Neural progenitor cell (in vitro differentiated cells): ENCODE results near the gene TMC4. TPM values are rescaled to one million over a fixed set of nuclear protein-coding genes. Genes with fewer than 3 reads are reported as not detected.

ENCODE experiments used
- DNase-seq: peaks from one replicate; pipeline ENCODE4 v3.0.0-alpha.2; 2016; ENCODE audit warnings: low spot score
- H2AFZ ChIP-seq: fragments of 200-600 bp; sonication (generic); replicated peaks from 2 replicates; pipeline ENCODE4 v1.6.1; 2016; ENCODE audit warnings: antibody characterized with exemption
- H3F3A ChIP-seq: fragments of 200-600 bp; sonication (generic); 2 replicates; pipeline ENCODE4 v1.6.1; 2016; ENCODE audit warnings: antibody characterized with exemption, low read depth
- H3K27ac ChIP-seq: fragments of 200-600 bp; sonication (generic); 2 replicates; pipeline ENCODE4 v1.5.1; 2016; ENCODE audit warnings: mild to moderate bottlenecking
- H3K27me3 ChIP-seq: fragments of 200-600 bp; sonication (generic); 2 replicates; pipeline ENCODE4 v1.6.1; 2016; ENCODE audit warnings: mild to moderate bottlenecking, moderate library complexity
- H3K36me3 ChIP-seq: fragments of 200-600 bp; sonication (generic); 2 replicates; pipeline ENCODE4 v1.5.1; 2016
- H3K4me1 ChIP-seq: fragments of 200-600 bp; sonication (generic); 2 replicates; pipeline ENCODE4 v1.6.1; 2016; ENCODE audit warnings: mixed run types
- H3K4me2 ChIP-seq: fragments of 200-600 bp; sonication (generic); 2 replicates; pipeline ENCODE4 v1.6.1; 2016
- H3K4me3 ChIP-seq: fragments of 200-600 bp; sonication (generic); 2 replicates; pipeline ENCODE4 v1.5.1; 2016
- H3K79me2 ChIP-seq: fragments of 200-600 bp; sonication (generic); 2 replicates; pipeline ENCODE4 v1.6.1; 2016; ENCODE audit warnings: low read depth
- H3K9ac ChIP-seq: fragments of 200-600 bp; sonication (generic); 2 replicates; pipeline ENCODE4 v1.6.1; 2016
- H3K9me3 ChIP-seq: fragments of 200-600 bp; sonication (generic); 2 replicates; pipeline ENCODE4 v1.5.1; 2016; ENCODE audit warnings: low read depth
- H4K20me1 ChIP-seq: fragments of 200-600 bp; sonication (generic); 2 replicates; pipeline ENCODE4 v1.6.1; 2016; ENCODE audit warnings: low read depth
- H3K27ac Mint-ChIP-seq: 3 replicates; pipeline ENCODE4 v1.8.0; 2021; ENCODE audit warnings: mixed read lengths
- H3K27me3 Mint-ChIP-seq: 2 replicates; pipeline ENCODE4 v1.8.0; 2022; ENCODE audit warnings: low read depth, mild to moderate bottlenecking, inconsistent platforms, moderate library complexity, mixed read lengths; ENCODE audit not compliant: insufficient read depth
- H3K36me3 Mint-ChIP-seq: 3 replicates; pipeline ENCODE4 v1.8.0; 2021; ENCODE audit warnings: mixed read lengths
- H3K4me1 Mint-ChIP-seq: 3 replicates; pipeline ENCODE4 v1.8.0; 2021; ENCODE audit warnings: mixed read lengths
- H3K4me3 Mint-ChIP-seq: 3 replicates; pipeline ENCODE4 v1.8.0; 2021; ENCODE audit warnings: mild to moderate bottlenecking, moderate library complexity, mixed read lengths
- H3K9me3 Mint-ChIP-seq: 3 replicates; pipeline ENCODE4 v1.8.0; 2020; ENCODE audit warnings: mixed read lengths
- EZH2 ChIP-seq: fragments of 200-600 bp; sonication (generic); IDR thresholded peaks from 2 replicates; pipeline ENCODE4 v1.6.1; 2017; ENCODE audit warnings: antibody characterized with exemption, mild to moderate bottlenecking, moderate library complexity
- EZH2phosphoT487 ChIP-seq: fragments of 200-600 bp; sonication (generic); IDR thresholded peaks from 2 replicates; pipeline ENCODE4 v1.6.1; 2017; ENCODE audit warnings: antibody characterized with exemption
- total RNA-seq: library from RNA; depleted of rRNA; stranded (reverse); fragments of >200 nt; gene quantifications from 2 replicates; pipeline ENCODE4 v1.2.3, GENCODE V29; 2015; ENCODE audit warnings: low replicate concordance
- TF ChIP-seq, protein P1 (sequence below): fragments of 200-600 bp; sonication (generic); IDR thresholded peaks from 2 replicates; pipeline ENCODE4 v1.5.1; 2017; ENCODE audit warnings: antibody characterized with exemption, mild to moderate bottlenecking

The TMC4 gene
- total RNA-seq, 1 donor from 2014 or later: not detected

- H3K4me3 Mint-ChIP-seq: no peak overlapping the region
- peaks cover 11% of the 10 kb centered on the region for H3K27me3 Mint-ChIP-seq
- Histone ChIP-seq H3K9ac (no peak overlapping the region), H3K36me3 (no peaks in the 10 kb centered on the region), H2AFZ (no peak overlapping the region), H3K9me3 (no peaks in the 10 kb centered on the region), H3K4me3 (no peak overlapping the region), H3K4me2 (no peak overlapping the region), H3K79me2 (no peaks in the 10 kb centered on the region), H3K27me3 (peaks cover 25% of the 10 kb centered on the region), H3K4me1 (peaks cover 3% of the 10 kb centered on the region), H3F3A (peaks cover 13% of the 10 kb centered on the region), H4K20me1 (no peaks in the 10 kb centered on the region), H3K27ac (no peak overlapping the region)
- TF ChIP-seq EZH2: no peak
- TF ChIP-seq, protein P1, sequence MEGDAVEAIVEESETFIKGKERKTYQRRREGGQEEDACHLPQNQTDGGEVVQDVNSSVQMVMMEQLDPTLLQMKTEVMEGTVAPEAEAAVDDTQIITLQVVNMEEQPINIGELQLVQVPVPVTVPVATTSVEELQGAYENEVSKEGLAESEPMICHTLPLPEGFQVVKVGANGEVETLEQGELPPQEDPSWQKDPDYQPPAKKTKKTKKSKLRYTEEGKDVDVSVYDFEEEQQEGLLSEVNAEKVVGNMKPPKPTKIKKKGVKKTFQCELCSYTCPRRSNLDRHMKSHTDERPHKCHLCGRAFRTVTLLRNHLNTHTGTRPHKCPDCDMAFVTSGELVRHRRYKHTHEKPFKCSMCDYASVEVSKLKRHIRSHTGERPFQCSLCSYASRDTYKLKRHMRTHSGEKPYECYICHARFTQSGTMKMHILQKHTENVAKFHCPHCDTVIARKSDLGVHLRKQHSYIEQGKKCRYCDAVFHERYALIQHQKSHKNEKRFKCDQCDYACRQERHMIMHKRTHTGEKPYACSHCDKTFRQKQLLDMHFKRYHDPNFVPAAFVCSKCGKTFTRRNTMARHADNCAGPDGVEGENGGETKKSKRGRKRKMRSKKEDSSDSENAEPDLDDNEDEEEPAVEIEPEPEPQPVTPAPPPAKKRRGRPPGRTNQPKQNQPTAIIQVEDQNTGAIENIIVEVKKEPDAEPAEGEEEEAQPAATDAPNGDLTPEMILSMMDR: peak; percentile 73
- TF ChIP-seq EZH2phosphoT487: no peak
- H3K9me3 Mint-ChIP-seq: peaks cover 20% of the 10 kb centered on the region
- no peaks in the 10 kb centered on the region for H3K4me1 Mint-ChIP-seq
- no peak overlapping the region for H3K27ac Mint-ChIP-seq
- peaks cover 6% of the 10 kb centered on the region for H3K36me3 Mint-ChIP-seq
- DNase-seq: peak; percentile 91
These were observed 4.6 kb downstream of the TMC4 start for GRCh38 chr19:54168174-54168917.

DNA sequence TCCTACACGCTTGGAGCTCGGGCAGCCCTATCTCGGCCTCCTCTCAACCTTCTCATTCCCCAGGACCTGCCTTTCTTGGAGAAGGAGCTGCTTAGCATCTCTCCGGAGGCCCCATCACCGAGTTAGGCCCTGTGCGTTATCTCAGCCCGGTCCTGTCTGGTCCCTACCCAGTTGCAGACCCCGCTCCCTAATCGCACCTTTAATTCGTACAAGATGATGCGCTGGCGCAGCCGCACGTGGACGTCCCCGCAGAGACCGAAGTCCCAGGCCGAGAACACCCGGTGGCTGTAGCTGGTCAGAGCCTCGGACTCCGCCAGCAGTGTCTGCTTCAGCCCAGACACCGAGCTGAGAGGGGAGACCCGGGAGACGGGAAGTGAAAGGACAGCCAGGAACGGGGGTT lies 7.7 kb downstream of the TMC4 start:
- Histone ChIP-seq H3K27ac (no peak overlapping the region), H3K4me2 (no peak overlapping the region), H3K36me3 (no peaks in the 10 kb centered on the region), H3K4me1 (no peaks in the 10 kb centered on the region), H3K9ac (no peak overlapping the region), H3K79me2 (no peaks in the 10 kb centered on the region), H3K27me3 (peaks cover 39% of the 10 kb centered on the region), H2AFZ (no peak overlapping the region), H3F3A (peaks cover 12% of the 10 kb centered on the region), H3K4me3 (no peak overlapping the region), H4K20me1 (no peaks in the 10 kb centered on the region), H3K9me3 (no peaks in the 10 kb centered on the region)
- Mint-ChIP-seq H3K4me1 (peaks cover 13% of the 10 kb centered on the region), H3K9me3 (peaks cover 30% of the 10 kb centered on the region), H3K27me3 (peaks cover 17% of the 10 kb centered on the region), H3K36me3 (peaks cover 13% of the 10 kb centered on the region), H3K4me3 (no peak overlapping the region), H3K27ac (no peak overlapping the region)
- DNase-seq: no peak
- TF ChIP-seq EZH2phosphoT487 (no peak), EZH2 (no peak)
- TF ChIP-seq, protein P1: no peak

DNA sequence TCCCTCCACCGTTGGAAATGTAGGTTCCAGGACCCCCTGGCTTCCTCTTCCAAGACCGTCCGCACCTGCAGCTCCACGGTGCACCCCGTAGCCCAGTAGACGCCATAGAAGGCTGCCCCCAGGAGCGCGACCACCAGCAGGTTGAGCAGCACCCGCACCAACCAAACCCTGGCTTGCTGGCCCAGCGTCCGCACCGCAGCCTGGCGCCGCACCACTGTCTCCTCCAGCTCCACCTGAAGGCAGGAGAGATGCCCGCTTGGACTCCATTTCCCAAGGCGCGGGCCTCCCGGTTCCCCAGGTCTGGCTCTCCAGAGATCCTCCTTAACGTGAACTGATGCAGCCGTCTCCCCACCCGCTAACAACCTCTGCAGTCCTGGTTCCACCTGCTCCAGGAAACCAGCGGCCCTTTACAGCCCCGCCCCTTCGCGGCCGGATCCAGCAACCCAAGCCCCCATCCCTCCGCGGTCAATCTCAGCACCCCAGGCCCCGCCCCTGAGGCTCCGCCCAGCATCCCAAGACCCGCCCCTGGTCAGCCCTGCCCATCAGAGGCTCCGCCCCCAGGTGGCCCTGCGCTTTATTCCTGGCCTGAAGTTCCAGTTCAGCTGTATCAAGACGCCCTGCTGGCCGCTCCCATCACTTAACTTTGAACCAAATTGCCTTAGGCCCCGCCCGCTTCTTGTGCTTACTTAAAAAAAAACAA lies 8.4 kb downstream of the TMC4 start:
- Mint-ChIP-seq H3K9me3 (peaks cover 34% of the 10 kb centered on the region), H3K27ac (no peak overlapping the region), H3K4me3 (no peak overlapping the region), H3K4me1 (peaks cover 18% of the 10 kb centered on the region), H3K36me3 (peaks cover 13% of the 10 kb centered on the region), H3K27me3 (peaks cover 14% of the 10 kb centered on the region)
- Histone ChIP-seq H3K9me3 (no peaks in the 10 kb centered on the region), H3K4me3 (no peak overlapping the region), H3K36me3 (no peaks in the 10 kb centered on the region), H3K4me1 (no peaks in the 10 kb centered on the region), H3F3A (peaks cover 14% of the 10 kb centered on the region), H3K27me3 (peaks cover 39% of the 10 kb centered on the region), H3K9ac (no peak overlapping the region), H3K27ac (no peak overlapping the region), H4K20me1 (no peaks in the 10 kb centered on the region), H3K4me2 (no peak overlapping the region), H2AFZ (no peak overlapping the region), H3K79me2 (no peaks in the 10 kb centered on the region)
- DNase-seq: peak; percentile 71
- TF ChIP-seq EZH2 (no peak), EZH2phosphoT487 (no peak)
- TF ChIP-seq, protein P1: no peak
